NCI-H1105 treated with DMSO at 0.1 percent for 48 hours (cell line): ENCODE results near the gene DDX19B.
"Not testable (repeated sequence)": the region's sequence is repeated elsewhere in the genome, so short reads cannot be mapped to it uniquely, and the experiment has no call there.

ENCODE experiments used
- DNase-seq: peaks from one replicate; lab custom pipeline; 2025; lab: John Stamatoyannopoulos, UW

DDX19B gene

GRCh38 chr16:70298988-70299938 lies at the start of gene DDX19B:
Gene DDX19B (plus strand): TSS chr16:70299186. CDS start chr16:70299298, 112 bp downstream.
- peak; percentile 54 for DNase-seq

- not testable (repeated sequence) for DNase-seq
These were observed 49.3 kb upstream of the DDX19B start for GRCh38 chr16:70249697-70250096.

GRCh38 chr16:70250748-70251628 lies 48.0 kb upstream of the DDX19B start:
- DNase-seq = no peak

- peak; percentile 82 for DNase-seq
These were observed 47.2 kb upstream of the DDX19B start, which contains the start of gene EXOSC6 for GRCh38 chr16:70251629-70252354. Gene EXOSC6 (minus strand): TSS chr16:70251940. CDS start chr16:70251900, 40 bp downstream.

GRCh38 chr16:70252355-70252988 lies 46.5 kb upstream of the DDX19B start:
- DNase-seq = no peak

- no peak for DNase-seq
These were observed 45.5 kb upstream of the DDX19B start for GRCh38 chr16:70253291-70254106.

GRCh38 chr16:70254180-70254964 lies 44.6 kb upstream of the DDX19B start:
- no peak for DNase-seq

- DNase-seq = no peak
These were observed 44.1 kb upstream of the DDX19B start for GRCh38 chr16:70254965-70255286.

GRCh38 chr16:70255574-70255973 lies 43.4 kb upstream of the DDX19B start:
- DNase-seq = no peak

- DNase-seq = no peak
These were observed 41.6 kb upstream of the DDX19B start for GRCh38 chr16:70257391-70257790.

- no peak for DNase-seq
These were observed 40.9 kb upstream of the DDX19B start for GRCh38 chr16:70258065-70258464.

GRCh38 chr16:70258946-70259345 lies 40.0 kb upstream of the DDX19B start:
- DNase-seq = no peak

- DNase-seq = not testable (repeated sequence)
These were observed 39.1 kb upstream of the DDX19B start for GRCh38 chr16:70259903-70260302.

GRCh38 chr16:70267516-70267915 lies 31.5 kb upstream of the DDX19B start:
- no peak for DNase-seq

- DNase-seq = not testable (repeated sequence)
These were observed 31.1 kb upstream of the DDX19B start for GRCh38 chr16:70267922-70268321.

- no peak for DNase-seq
These were observed 29.5 kb upstream of the DDX19B start for GRCh38 chr16:70269471-70269870.

- no peak for DNase-seq
These were observed 28.8 kb upstream of the DDX19B start for GRCh38 chr16:70270176-70270575.

- no peak for DNase-seq
These were observed 27.3 kb upstream of the DDX19B start for GRCh38 chr16:70271696-70272095.

GRCh38 chr16:70276392-70276791 lies 22.6 kb upstream of the DDX19B start:
- no peak for DNase-seq
